ENCODE data around the gene PIK3CA. TPM values are rescaled to one million over a fixed set of nuclear protein-coding genes. Genes with fewer than 3 reads are reported as not detected.

The PIK3CA gene
- total RNA-seq, 4 donors from 2014 or later: 10.6 to 20.8 (median 17.2) TPM

DNA sequence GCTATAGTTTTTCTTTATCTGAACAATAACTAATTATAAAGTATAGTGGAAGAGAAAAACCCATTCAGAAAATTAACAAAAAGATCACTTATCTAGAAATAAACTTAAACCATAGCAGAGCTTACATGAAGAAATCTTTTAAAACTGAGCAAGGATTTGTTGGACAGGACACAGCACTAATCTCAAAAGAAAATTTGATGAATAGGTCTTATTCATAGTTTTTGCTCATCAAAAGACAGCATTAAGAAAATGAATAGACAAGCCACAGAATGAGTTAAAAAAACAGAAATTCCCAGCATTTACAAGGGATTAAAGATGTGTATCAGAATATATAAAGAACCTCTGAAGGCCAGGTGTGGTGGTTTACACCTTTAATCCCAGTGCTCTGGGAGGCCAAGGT is 29.5 kb downstream of the PIK3CA start:
- Histone ChIP-seq H3K4me3 (no peak overlapping the region), H3K4me1 (peaks cover 5 to 54% (median 12%) of the 10 kb centered on the region in 3 donors), H3K36me3 (no peaks in the 10 kb centered on the region), H3K9me3 (no peaks in the 10 kb centered on the region), H3K27me3 (no peaks in the 10 kb centered on the region), H3K27ac (no peak overlapping the region)
- intact Hi-C loops (cut with DNase I): no loop called here
- no peak for DNase-seq
- TF ChIP-seq POLR2A (IDR thresholded peaks at IDR 0.05): no peak
- TF ChIP-seq, protein P1, sequence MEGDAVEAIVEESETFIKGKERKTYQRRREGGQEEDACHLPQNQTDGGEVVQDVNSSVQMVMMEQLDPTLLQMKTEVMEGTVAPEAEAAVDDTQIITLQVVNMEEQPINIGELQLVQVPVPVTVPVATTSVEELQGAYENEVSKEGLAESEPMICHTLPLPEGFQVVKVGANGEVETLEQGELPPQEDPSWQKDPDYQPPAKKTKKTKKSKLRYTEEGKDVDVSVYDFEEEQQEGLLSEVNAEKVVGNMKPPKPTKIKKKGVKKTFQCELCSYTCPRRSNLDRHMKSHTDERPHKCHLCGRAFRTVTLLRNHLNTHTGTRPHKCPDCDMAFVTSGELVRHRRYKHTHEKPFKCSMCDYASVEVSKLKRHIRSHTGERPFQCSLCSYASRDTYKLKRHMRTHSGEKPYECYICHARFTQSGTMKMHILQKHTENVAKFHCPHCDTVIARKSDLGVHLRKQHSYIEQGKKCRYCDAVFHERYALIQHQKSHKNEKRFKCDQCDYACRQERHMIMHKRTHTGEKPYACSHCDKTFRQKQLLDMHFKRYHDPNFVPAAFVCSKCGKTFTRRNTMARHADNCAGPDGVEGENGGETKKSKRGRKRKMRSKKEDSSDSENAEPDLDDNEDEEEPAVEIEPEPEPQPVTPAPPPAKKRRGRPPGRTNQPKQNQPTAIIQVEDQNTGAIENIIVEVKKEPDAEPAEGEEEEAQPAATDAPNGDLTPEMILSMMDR (IDR thresholded peaks at IDR 0.05): no peak

DNA sequence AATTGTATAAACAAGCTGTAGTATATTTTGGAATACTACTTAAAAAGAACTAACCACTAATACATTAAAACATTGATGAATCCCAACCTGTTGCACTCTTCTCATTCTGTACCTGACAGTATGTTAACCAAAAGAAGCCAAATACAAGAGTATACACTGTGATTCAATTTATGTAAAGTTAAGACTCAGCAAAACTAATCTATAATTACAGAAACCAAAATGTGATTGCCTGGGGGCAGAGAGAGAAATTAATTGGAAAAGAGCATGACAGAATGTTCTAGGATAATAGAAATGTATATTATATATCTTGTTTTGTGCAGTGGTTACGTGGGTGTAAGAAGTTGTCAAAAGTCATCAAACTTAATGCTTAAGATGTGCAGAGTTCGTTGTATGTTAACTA is 31.1 kb downstream of the PIK3CA start:
- TF ChIP-seq POLR2A (IDR thresholded peaks at IDR 0.05): no peak
- TF ChIP-seq, protein P1 (IDR thresholded peaks at IDR 0.05): no peak
- no peak overlapping the region for H3K4me3 ChIP-seq
- H3K27ac ChIP-seq: peak overlapping the region in 2 of 4 donors; percentile 82
- H3K36me3 ChIP-seq: no peaks in the 10 kb centered on the region
- H3K27me3 ChIP-seq: no peaks in the 10 kb centered on the region
- DNase-seq: no peak
- intact Hi-C loops (cut with DNase I): no loop called here
- WGBS, 2 donors: 62 to 64% methylated on average over 2 of the region's 2 CpGs
- H3K9me3 ChIP-seq: no peaks in the 10 kb centered on the region
- H3K4me1 ChIP-seq: peaks cover 5 to 70% (median 20%) of the 10 kb centered on the region in 3 donors

- TF ChIP-seq, protein P1 (IDR thresholded peaks at IDR 0.05): no peak
- TF ChIP-seq POLR2A (IDR thresholded peaks at IDR 0.05): no peak
- 64 to 76% methylated on average over 1 of the region's 1 CpG for WGBS, 2 donors
These were observed 32.0 kb downstream of the PIK3CA start for GRCh38 chr3:179179979-179180759.

DNA sequence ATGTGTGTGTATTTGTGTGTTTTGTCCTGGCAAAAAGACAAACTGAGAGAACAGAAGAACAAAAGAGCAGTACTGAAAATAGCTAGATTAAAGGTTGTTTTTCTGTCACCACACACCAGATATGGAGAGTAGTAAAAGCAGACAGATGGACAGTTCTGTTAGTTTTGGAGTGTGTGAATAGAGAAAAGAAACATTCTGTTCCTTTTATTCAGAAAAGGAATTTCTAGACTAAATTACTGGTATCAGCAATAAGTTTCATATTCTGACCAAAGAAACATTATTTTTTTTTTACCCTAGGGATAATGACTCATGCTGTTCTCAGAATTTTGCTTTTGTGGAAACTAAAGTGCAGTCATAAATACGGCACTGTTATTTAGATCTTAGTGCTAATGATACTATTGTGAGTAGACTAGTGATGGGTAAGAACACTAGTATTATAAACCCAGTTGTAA is 32.9 kb downstream of the PIK3CA start:
- H3K27ac ChIP-seq: peak overlapping the region in 3 of 4 donors; percentile 69 to 82 (median 82)
- intact Hi-C loops (cut with DNase I): no loop called here
- 0 to 4% methylated on average over 1 of the region's 1 CpG for WGBS, 2 donors

More at GRCh38 chr3:179179979-179180759, 32.0 kb downstream of the PIK3CA start:
- no peaks in the 10 kb centered on the region for H3K36me3 ChIP-seq
- intact Hi-C loops (cut with DNase I): no loop called here
- peaks cover 5 to 74% (median 22%) of the 10 kb centered on the region in 3 donors for H3K4me1 ChIP-seq
- DNase-seq: no peak
- H3K27me3 ChIP-seq: no peaks in the 10 kb centered on the region
- H3K27ac ChIP-seq: peak overlapping the region in 3 of 4 donors; percentile 69 to 82 (median 82)
- H3K4me3 ChIP-seq: no peak overlapping the region
- no peaks in the 10 kb centered on the region for H3K9me3 ChIP-seq

More for the DNA sequence above, 32.9 kb downstream of the PIK3CA start:
- Histone ChIP-seq H3K4me1 (peaks cover 5 to 75% (median 22%) of the 10 kb centered on the region in 3 donors), H3K27me3 (no peaks in the 10 kb centered on the region), H3K4me3 (no peak overlapping the region), H3K36me3 (no peaks in the 10 kb centered on the region), H3K9me3 (no peaks in the 10 kb centered on the region)
- TF ChIP-seq, protein P1 (IDR thresholded peaks at IDR 0.05): no peak
- TF ChIP-seq POLR2A (IDR thresholded peaks at IDR 0.05): no peak
- no peak for DNase-seq

Measured in esophagus squamous epithelium (tissue), 5 donors.